Activated T-cell treated with anti-CD3 and anti-CD28 coated beads, Interleukin-2, amount 50 U/mL, for 4 hours (primary cell): ENCODE measurements around the gene BMPR1A. TPM values are rescaled to one million over a fixed set of nuclear protein-coding genes. Genes with fewer than 3 reads are reported as not detected.
"Not testable (repeated sequence)": the region's sequence is repeated elsewhere in the genome, so short reads cannot be mapped to it uniquely, and the experiment has no call there.

Experiments
- ATAC-seq, 2 donors: fragments of 200-7000 bp; cut with Tn5 transposase; one replicate each; pipeline ENCODE4 v1.10.0; 2021
- DNase-seq: peaks from one replicate; pipeline ENCODE4 v3.0.0-alpha.2; 2020
- H3K27me3 Mint-ChIP-seq: one replicate; pipeline ENCODE4 v1.8.0; 2021; ENCODE audit warnings: low read depth, mixed read lengths
- H3K36me3 Mint-ChIP-seq: one replicate; pipeline ENCODE4 v1.8.0; 2022; ENCODE audit warnings: mixed read lengths; ENCODE audit not compliant: insufficient read depth
- H3K4me1 Mint-ChIP-seq: one replicate; pipeline ENCODE4 v1.8.0; 2021; ENCODE audit warnings: low read depth, mixed read lengths
- H3K4me3 Mint-ChIP-seq: one replicate; pipeline ENCODE4 v1.8.0; 2021; ENCODE audit warnings: mild to moderate bottlenecking, moderate library complexity, mixed read lengths
- H3K9me3 Mint-ChIP-seq: one replicate; pipeline ENCODE4 v1.8.0; 2021; ENCODE audit warnings: mixed read lengths
- total RNA-seq, 3 donors: library from RNA; stranded (reverse); gene quantifications; one replicate each; pipeline ENCODE4 v1.2.1, GENCODE V29; 2021

BMPR1A gene
- total RNA-seq, 3 donors from 2014 or later = 6.0 to 8.5 (median 7.6) TPM

DNA sequence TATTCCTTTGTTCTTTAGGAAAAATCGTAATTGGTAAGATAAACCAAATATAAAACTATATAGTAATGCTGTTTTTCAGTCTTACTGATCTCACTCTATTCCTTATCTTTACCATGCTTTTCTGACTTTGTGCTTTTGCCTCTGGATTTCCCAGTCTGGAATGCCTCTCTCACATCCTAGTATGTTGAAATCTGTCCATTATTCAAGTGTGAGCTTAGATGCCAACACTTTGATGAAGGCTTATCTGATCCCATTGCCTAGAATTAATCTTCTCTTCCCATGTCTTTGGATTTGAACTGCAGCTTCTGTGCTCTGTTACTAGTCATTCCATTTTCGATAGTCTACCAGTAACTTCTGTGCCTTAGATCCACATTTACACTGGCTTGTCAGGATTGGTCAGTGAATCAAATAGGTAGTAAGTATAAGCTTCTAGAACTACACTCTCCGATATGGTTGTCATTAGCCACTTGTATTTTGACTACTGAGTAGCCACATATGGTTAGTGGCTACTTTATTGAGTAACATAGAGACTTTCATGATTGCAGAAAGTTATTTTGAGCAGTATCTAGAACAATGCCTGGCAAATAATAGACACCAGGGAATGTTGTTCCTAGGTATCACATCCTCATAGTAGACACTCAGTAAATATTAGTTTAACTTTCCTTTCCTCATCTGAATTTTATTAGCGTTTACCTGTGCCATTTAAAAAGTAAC, 92.9 kb downstream of the BMPR1A start:
- no peak for ATAC-seq
- no peak for DNase-seq
- Mint-ChIP-seq H3K9me3 (peaks cover 4% of the 10 kb centered on the region), H3K4me3 (no peak overlapping the region), H3K27me3 (no peaks in the 10 kb centered on the region), H3K4me1 (no peaks in the 10 kb centered on the region), H3K36me3 (peaks cover 24% of the 10 kb centered on the region)

- Mint-ChIP-seq H3K9me3 (peaks cover 4% of the 10 kb centered on the region), H3K4me1 (no peaks in the 10 kb centered on the region), H3K36me3 (peaks cover 24% of the 10 kb centered on the region), H3K27me3 (no peaks in the 10 kb centered on the region), H3K4me3 (no peak overlapping the region)
- ATAC-seq (no peak), DNase-seq (no peak)
These were observed 94.1 kb downstream of the BMPR1A start for GRCh38 chr10:86850481-86850880.

DNA sequence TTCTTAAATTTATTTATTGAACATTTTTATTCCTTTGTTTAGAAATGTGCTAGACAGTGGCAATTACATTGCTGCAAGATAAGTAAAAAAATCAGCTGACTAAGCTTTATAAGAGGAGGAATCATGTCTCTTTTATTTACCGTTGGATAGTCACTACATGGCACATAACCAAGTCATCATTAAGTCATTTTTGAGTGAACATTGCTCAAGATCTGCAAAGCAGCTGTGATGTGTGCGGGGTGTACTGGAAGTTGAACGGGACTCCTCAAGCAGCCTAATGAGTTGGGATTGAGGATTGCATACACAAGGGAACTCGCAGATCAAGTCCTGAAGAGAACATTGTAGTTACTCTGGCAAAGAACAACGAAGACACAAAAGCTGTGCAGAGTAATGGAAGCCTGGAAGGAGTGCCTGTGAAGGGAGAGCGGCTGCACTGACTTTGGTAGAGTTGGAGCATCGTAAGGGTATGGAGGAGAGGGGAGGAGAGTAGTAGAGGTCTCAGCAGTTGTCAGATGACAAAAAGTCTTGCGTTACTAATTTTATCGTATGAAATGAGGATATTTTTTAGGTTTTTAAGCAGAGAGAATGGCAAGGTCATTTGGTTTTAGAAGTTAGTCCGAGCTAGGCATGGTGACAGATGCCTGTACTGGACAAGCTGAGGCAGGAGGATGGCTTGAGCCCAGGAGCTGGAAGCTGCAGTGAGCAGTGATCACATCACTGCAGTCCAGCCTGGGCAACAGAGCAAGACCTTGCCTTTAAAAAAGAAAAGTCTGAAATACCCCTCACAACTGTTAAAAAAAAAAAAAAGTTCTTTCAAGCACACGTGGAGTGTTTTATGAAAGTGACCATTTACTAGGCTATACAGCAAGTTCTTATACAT, 95.1 kb downstream of the BMPR1A start:
- ATAC-seq (no peak), DNase-seq (no peak)
- no peaks in the 10 kb centered on the region for H3K4me1 Mint-ChIP-seq
- peaks cover 4% of the 10 kb centered on the region for H3K9me3 Mint-ChIP-seq
- no peaks in the 10 kb centered on the region for H3K27me3 Mint-ChIP-seq
- H3K4me3 Mint-ChIP-seq = no peak overlapping the region
- peaks cover 24% of the 10 kb centered on the region for H3K36me3 Mint-ChIP-seq

- not testable (repeated sequence) for DNase-seq, H3K27me3 Mint-ChIP-seq, H3K4me1 Mint-ChIP-seq, H3K4me3 Mint-ChIP-seq, ATAC-seq, H3K9me3 Mint-ChIP-seq
- H3K36me3 Mint-ChIP-seq = peaks cover 21% of the 10 kb centered on the region
These were observed 97.2 kb downstream of the BMPR1A start for GRCh38 chr10:86853582-86853981.

DNA sequence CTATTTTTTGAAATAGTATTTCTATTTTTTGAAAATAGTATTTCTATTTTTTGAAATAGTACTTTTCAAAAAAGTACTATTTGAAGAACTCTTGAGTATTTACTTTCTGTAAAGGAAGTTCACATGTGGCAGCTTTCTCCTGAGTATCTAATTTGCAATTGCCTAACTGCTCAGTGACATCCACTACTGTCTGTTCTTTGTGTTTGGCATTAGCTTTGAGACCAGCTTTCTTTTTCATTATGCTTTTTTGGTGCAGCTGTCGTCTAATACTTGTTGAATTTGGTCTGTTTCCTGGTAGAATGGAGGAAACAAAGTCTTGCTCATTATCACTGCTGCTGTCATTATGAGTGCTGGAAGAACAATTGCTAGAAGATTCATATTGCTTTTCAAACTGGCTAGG, 99.1 kb downstream of the BMPR1A start:
- Mint-ChIP-seq H3K36me3 (peaks cover 14% of the 10 kb centered on the region), H3K4me1 (no peaks in the 10 kb centered on the region), H3K27me3 (no peaks in the 10 kb centered on the region), H3K9me3 (peaks cover 4% of the 10 kb centered on the region), H3K4me3 (no peak overlapping the region)
- ATAC-seq = no peak
- no peak for DNase-seq

- Mint-ChIP-seq H3K9me3 (peaks cover 4% of the 10 kb centered on the region), H3K27me3 (no peaks in the 10 kb centered on the region), H3K36me3 (peaks cover 14% of the 10 kb centered on the region), H3K4me1 (no peaks in the 10 kb centered on the region), H3K4me3 (no peak overlapping the region)
- DNase-seq = no peak
- no peak for ATAC-seq
These were observed 99.7 kb downstream of the BMPR1A start for GRCh38 chr10:86856156-86856555.

- ATAC-seq (no peak), DNase-seq (no peak)
- H3K27me3 Mint-ChIP-seq = no peaks in the 10 kb centered on the region
- peaks cover 8% of the 10 kb centered on the region for H3K36me3 Mint-ChIP-seq
- no peaks in the 10 kb centered on the region for H3K4me1 Mint-ChIP-seq
- no peak overlapping the region for H3K4me3 Mint-ChIP-seq
- H3K9me3 Mint-ChIP-seq = peaks cover 4% of the 10 kb centered on the region
These were observed 100.8 kb downstream of the BMPR1A start for GRCh38 chr10:86857128-86857721.

- DNase-seq (no peak), ATAC-seq (no peak)
- peaks cover 4% of the 10 kb centered on the region for H3K9me3 Mint-ChIP-seq
- no peak overlapping the region for H3K4me3 Mint-ChIP-seq
- peaks cover 5% of the 10 kb centered on the region for H3K36me3 Mint-ChIP-seq
- H3K27me3 Mint-ChIP-seq = no peaks in the 10 kb centered on the region
- no peaks in the 10 kb centered on the region for H3K4me1 Mint-ChIP-seq
These were observed 101.6 kb downstream of the BMPR1A start for GRCh38 chr10:86858011-86858410.

DNA sequence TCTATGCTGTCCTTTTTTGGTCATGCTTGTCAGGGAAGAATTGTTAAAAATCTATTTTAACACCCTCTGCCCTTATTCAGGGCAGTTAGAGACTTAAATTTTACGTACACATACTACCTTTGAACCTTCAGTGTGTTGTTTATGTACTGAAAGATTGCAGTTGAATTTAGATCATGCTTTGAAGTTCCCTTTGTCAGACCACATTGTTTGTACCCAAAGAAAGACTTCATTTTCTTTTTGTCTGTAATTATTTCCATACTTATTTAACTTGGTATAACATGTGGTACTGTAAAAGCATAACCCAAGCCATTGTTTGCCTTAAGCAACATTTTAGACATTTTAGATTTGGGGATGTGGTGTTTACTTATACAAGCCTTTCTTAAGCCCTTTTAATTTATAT, 104.9 kb downstream of the BMPR1A start:
- Mint-ChIP-seq H3K27me3 (no peaks in the 10 kb centered on the region), H3K4me1 (no peaks in the 10 kb centered on the region), H3K4me3 (no peak overlapping the region), H3K9me3 (no peaks in the 10 kb centered on the region), H3K36me3 (no peaks in the 10 kb centered on the region)
- DNase-seq = no peak
- ATAC-seq = no peak

GRCh38 chr10:86862373-86862772, 106.0 kb downstream of the BMPR1A start:
- Mint-ChIP-seq H3K9me3 (no peaks in the 10 kb centered on the region), H3K36me3 (no peaks in the 10 kb centered on the region), H3K4me1 (no peaks in the 10 kb centered on the region), H3K27me3 (no peaks in the 10 kb centered on the region), H3K4me3 (no peak overlapping the region)
- DNase-seq = no peak
- ATAC-seq = no peak

DNA sequence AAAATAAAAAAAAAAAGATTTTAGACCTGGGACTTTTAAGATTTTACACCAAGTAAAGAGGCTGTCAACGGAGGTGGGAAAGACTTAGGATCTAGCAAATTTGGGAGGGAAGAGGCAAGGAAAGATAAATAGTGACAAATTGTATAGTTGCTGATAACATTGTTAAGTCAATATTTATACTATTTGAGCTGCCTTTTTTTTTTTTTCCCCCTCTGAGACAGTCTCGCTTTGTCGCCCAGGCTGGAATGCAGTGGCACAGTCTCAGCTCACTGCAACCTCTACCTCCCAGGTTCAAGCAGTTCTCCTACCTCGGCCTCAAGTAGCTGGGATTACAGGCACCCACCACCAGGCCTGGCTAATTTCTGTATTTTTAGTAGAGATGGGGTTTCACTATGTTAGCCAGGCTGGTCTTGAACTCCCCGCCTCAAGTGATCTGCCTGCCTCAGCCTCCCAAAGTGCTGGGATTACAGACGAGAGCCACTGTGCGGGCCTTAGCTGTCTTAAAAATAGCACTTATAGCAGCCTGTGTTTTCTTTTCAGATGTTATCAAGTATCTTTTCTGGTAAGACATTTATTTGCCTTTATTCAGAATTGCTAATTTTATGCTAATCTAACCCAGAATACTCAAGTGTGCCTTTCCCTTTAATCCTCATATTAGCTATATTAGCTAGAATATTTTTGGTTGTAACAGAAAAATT, 106.5 kb downstream of the BMPR1A start:
- H3K4me3 Mint-ChIP-seq = no peak overlapping the region
- no peaks in the 10 kb centered on the region for H3K27me3 Mint-ChIP-seq
- H3K9me3 Mint-ChIP-seq = no peaks in the 10 kb centered on the region
- no peaks in the 10 kb centered on the region for H3K4me1 Mint-ChIP-seq
- ATAC-seq (no peak), DNase-seq (no peak)
- H3K36me3 Mint-ChIP-seq = peaks cover 5% of the 10 kb centered on the region

DNA sequence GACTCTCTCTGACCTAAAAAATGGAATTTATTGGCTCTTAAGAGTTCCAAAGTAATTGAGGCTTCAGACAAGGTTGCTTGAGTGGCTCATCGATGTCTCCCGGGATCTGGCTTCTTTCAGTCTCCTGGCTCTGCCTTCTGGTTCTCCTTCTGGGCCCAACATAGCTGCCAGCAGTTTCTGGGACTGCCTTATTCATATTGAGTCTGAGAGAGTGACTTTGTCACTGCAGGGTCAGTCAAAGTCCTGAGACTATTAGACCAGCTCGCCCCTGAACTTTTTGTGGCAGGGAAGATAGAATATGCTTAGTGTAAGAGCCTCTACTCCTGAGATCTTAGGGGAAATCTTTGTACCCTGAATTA, 107.0 kb downstream of the BMPR1A start:
- ATAC-seq (no peak), DNase-seq (no peak)
- Mint-ChIP-seq H3K27me3 (no peaks in the 10 kb centered on the region), H3K4me3 (no peak overlapping the region), H3K36me3 (peaks cover 5% of the 10 kb centered on the region), H3K4me1 (no peaks in the 10 kb centered on the region), H3K9me3 (no peaks in the 10 kb centered on the region)

DNA sequence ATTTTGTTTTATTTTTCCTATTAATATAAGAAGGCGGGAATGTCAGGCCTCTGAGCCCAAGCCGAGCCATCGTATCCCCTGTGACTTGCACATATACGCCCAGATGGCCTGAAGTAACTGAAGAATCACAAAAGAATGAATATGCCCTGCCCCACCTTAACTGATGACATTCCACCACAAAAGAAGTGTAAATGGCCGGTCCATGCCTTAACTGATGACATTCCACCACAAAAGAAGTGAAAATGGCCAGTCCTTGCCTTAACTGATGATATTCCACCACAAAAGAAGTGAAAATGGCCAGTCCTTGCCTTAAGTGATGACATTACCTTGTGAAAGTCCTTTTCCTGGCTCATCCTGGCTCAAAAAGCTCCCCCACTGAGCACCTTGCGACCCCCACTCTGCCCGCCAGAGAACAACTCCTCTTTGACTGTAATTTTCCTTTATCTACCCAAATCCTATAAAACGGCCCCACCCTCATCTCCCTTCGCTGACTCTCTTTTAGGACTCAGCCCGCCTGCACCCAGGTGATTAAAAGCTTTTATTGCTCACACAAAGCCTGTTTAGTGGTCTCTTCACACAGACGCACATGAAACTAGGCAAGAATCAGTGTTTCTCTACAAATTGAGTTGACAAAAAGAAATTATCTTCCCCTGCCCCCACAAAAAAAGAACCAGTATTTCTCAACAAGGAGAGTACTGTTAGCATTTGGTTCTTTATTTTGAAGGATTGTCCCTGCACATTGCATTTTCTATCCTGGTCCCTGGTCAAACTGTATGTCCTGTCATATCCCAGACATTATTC, 108.8 kb downstream of the BMPR1A start:
- not testable (repeated sequence) for H3K9me3 Mint-ChIP-seq, H3K4me1 Mint-ChIP-seq, H3K27me3 Mint-ChIP-seq, ATAC-seq, DNase-seq, H3K4me3 Mint-ChIP-seq, H3K36me3 Mint-ChIP-seq

DNA sequence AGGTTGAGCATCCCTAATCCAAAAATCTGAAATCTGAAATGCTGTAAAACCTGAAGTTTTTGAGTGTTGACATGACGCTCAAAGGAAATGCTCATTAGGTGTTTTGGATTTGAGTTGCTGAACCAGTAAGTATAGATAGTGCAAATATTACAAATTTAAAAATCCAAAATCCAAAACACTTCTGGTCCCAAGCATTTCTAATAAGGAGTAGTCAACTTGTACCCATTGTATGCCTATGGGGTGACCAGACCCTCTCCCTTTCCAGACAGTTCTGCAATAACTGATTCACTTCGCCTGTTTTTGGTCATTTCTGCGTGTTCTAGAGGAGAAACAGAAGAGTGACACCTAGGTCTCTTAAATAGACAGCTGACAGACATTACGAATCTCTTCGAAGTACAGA, 110.7 kb downstream of the BMPR1A start:
- Mint-ChIP-seq H3K36me3 (peaks cover 5% of the 10 kb centered on the region), H3K4me3 (no peak overlapping the region), H3K9me3 (no peaks in the 10 kb centered on the region), H3K27me3 (no peaks in the 10 kb centered on the region), H3K4me1 (no peaks in the 10 kb centered on the region)
- DNase-seq = no peak
- no peak for ATAC-seq
